HCT116 (cell line): Measurements from ENCODE around the gene MMS22L. TPM values are rescaled to one million over a fixed set of nuclear protein-coding genes. Genes with fewer than 3 reads are reported as not detected.

Experiments used
- ATAC-seq: fragments of 200-7000 bp; cut with Tn5 transposase; 2 replicates; pipeline ENCODE4 v1.9.1; 2020; ENCODE audit warnings: mild to moderate bottlenecking, moderate library complexity
- BruUV-seq: library from RNA; stranded (reverse); fragments of 400-500 nt; replicated peaks from 2 replicates; lab custom pipeline; 2021; lab: Mats Ljungman, UMichigan
- CTCF ChIA-PET: fragments of 300-600 bp; sonication (Branson Sonifier 250); formaldehyde crosslinking; loops from one replicate; lab custom pipeline; 2021; ENCODE audit warnings: antibody characterized with exemption; lab: Charles Lee
- POLR2A ChIA-PET: fragments of 300-600, 350-600 bp; sonication (Branson Sonifier 250); formaldehyde crosslinking; loops from one replicate; lab custom pipeline; 2021; ENCODE audit warnings: antibody characterized with exemption; lab: Charles Lee
- RAD21 ChIA-PET, 2 experiments: fragments of 300-600 bp; sonication (Branson Sonifier 250); formaldehyde crosslinking; loops; one replicate each; lab custom pipeline; 2023; ENCODE audit warnings: low total read pairs in 2 of 2; ENCODE audit not compliant: uncharacterized antibody in 2 of 2, unreplicated experiment in 2 of 2, low non-redundant PET in 1 of 2; lab: Charles Lee
- DNase-seq: peaks from one replicate; pipeline ENCODE4 v3.0.0-alpha.2; 2010; ENCODE audit warnings: low read depth, low spot score
- H2AFZ ChIP-seq: fragments of 200-600 bp; shearing (Covaris generic), sonication (generic); 2 replicates; pipeline ENCODE4 v1.6.1; 2017; ENCODE audit warnings: low read depth, mixed run types, mixed read lengths, antibody characterized with exemption, low read length; ENCODE audit not compliant: poor library complexity, severe bottlenecking
- H3K27ac ChIP-seq: 2 replicates; pipeline ENCODE4 v1.5.1; 2012; ENCODE audit warnings: low read depth, low read length
- H3K27me3 ChIP-seq: fragments of 200-600 bp; sonication (generic); 2 replicates; pipeline ENCODE4 v1.6.1; 2016; ENCODE audit warnings: mixed run types, low read length, mixed read lengths; ENCODE audit not compliant: insufficient read depth
- H3K36me3 ChIP-seq, 2 experiments: fragments of 200-500 bp in 1 of 2; fragments of 200-600 bp in 1 of 2; sonication (Bioruptor generic) in 1 of 2; sonication (generic) in 1 of 2; 2 replicates each; pipeline versions ENCODE4 v1.5.1 to v1.6.1; 2014 to 2016; ENCODE audit warnings: low read length in 2 of 2, inconsistent platforms in 1 of 2, mixed read lengths in 1 of 2, mixed run types in 1 of 2; ENCODE audit not compliant: insufficient read depth in 2 of 2, control insufficient read depth in 1 of 2
- H3K4me1 ChIP-seq, 2 experiments: fragments of 200-600 bp in 1 of 2; sonication (generic) in 1 of 2; 2 replicates each; pipeline versions ENCODE4 v1.5.1 to v1.6.1; 2012 to 2017; ENCODE audit warnings: low read length in 2 of 2, inconsistent platforms in 1 of 2, mild to moderate bottlenecking in 1 of 2, mixed read lengths in 1 of 2, mixed run types in 1 of 2, moderate library complexity in 1 of 2; ENCODE audit not compliant: insufficient read depth in 2 of 2, control insufficient read depth in 1 of 2
- H3K4me2 ChIP-seq: fragments of 200-600 bp; sonication (generic); 2 replicates; pipeline ENCODE4 v1.6.1; 2017; ENCODE audit warnings: mixed run types, low read length, mixed read lengths
- H3K4me3 ChIP-seq, 2 experiments: fragments of 200-600 bp in 1 of 2; sonication (generic) in 1 of 2; replicated peaks in 1 of 2; 2 replicates each; pipeline ENCODE4 v1.5.1; 2011 to 2016; ENCODE audit warnings: low read length in 2 of 2, control low read depth in 1 of 2, low read depth in 1 of 2, mild to moderate bottlenecking in 1 of 2, mixed read lengths in 1 of 2, mixed run types in 1 of 2
- H3K79me2 ChIP-seq: fragments of 200-600 bp; sonication (generic); 2 replicates; pipeline ENCODE4 v1.6.1; 2017; ENCODE audit warnings: mild to moderate bottlenecking, mixed run types, low read length, moderate library complexity, mixed read lengths; ENCODE audit not compliant: insufficient read depth
- H3K9ac ChIP-seq: fragments of 200-600 bp; sonication (generic); 2 replicates; pipeline ENCODE4 v1.6.1; 2016; ENCODE audit warnings: low read length, mixed read lengths
- H3K9me2 ChIP-seq: fragments of 200-600 bp; sonication (generic), shearing (Covaris generic); 2 replicates; pipeline ENCODE4 v1.6.1; 2017; ENCODE audit warnings: mixed run types, mild to moderate bottlenecking, moderate library complexity; ENCODE audit not compliant: insufficient read depth
- H3K9me3 ChIP-seq, 2 experiments: fragments of 200-500 bp in 1 of 2; fragments of 200-600 bp in 1 of 2; sonication (Bioruptor generic) in 1 of 2; sonication (generic) in 1 of 2; 2 replicates each; pipeline ENCODE4 v1.6.1; 2014 to 2017; ENCODE audit warnings: low read length in 2 of 2, mixed read lengths in 2 of 2, inconsistent platforms in 1 of 2, low read depth in 1 of 2, mild to moderate bottlenecking in 1 of 2, mixed run types in 1 of 2, moderate library complexity in 1 of 2; ENCODE audit not compliant: control insufficient read depth in 1 of 2, insufficient read depth in 1 of 2
- H4K20me1 ChIP-seq: fragments of 200-600 bp; sonication (generic), shearing (Covaris generic); 2 replicates; pipeline ENCODE4 v1.6.1; 2017; ENCODE audit warnings: mixed run types, mild to moderate bottlenecking, moderate library complexity; ENCODE audit not compliant: insufficient read depth
- CBX3 ChIP-seq: IDR thresholded peaks from 2 replicates; pipeline ENCODE4 v1.6.1; 2012; ENCODE audit warnings: low read depth
- CEBPB ChIP-seq: IDR thresholded peaks from 2 replicates; pipeline ENCODE4 v1.6.1; 2012; ENCODE audit warnings: low read depth
- EGR1 ChIP-seq: IDR thresholded peaks from 2 replicates; pipeline ENCODE4 v1.6.1; 2012; ENCODE audit warnings: low read depth
- EZH2 ChIP-seq: fragments of 200-600 bp; sonication (generic); IDR thresholded peaks from 2 replicates; pipeline ENCODE4 v1.6.1; 2017; ENCODE audit warnings: antibody characterized with exemption, mixed run types
- FOSL1 ChIP-seq: IDR thresholded peaks from 2 replicates; pipeline ENCODE4 v1.6.1; 2012; ENCODE audit warnings: low read depth
- JUND ChIP-seq: IDR thresholded peaks from 2 replicates; pipeline ENCODE4 v1.6.1; 2012
- MAX ChIP-seq: IDR thresholded peaks from 2 replicates; pipeline ENCODE4 v1.6.1; 2012
- POLR2A ChIP-seq: IDR thresholded peaks from 2 replicates; pipeline ENCODE4 v1.7.0; 2011; ENCODE audit warnings: borderline replicate concordance; ENCODE audit not compliant: insufficient read depth, insufficient read length; ENCODE audit errors: extremely low read depth
- POLR2AphosphoS5 ChIP-seq: IDR thresholded peaks from 2 replicates; pipeline ENCODE4 v1.6.1; 2011; ENCODE audit warnings: mild to moderate bottlenecking, low read depth, low read length, moderate library complexity
- RAD21 ChIP-seq: IDR thresholded peaks from 2 replicates; pipeline ENCODE4 v1.6.1; 2012; ENCODE audit warnings: low read depth, mild to moderate bottlenecking
- SIN3A ChIP-seq: IDR thresholded peaks from 2 replicates; pipeline ENCODE4 v1.6.1; 2012; ENCODE audit warnings: low read depth
- SP1 ChIP-seq: IDR thresholded peaks from 2 replicates; pipeline ENCODE4 v1.6.1; 2012; ENCODE audit warnings: low read depth
- SRF ChIP-seq: IDR thresholded peaks from 2 replicates; pipeline ENCODE4 v1.6.1; 2012; ENCODE audit warnings: low read depth
- YY1 ChIP-seq: IDR thresholded peaks from 2 replicates; pipeline ENCODE4 v1.6.1; 2011; ENCODE audit warnings: low read length, low read depth, moderate library complexity, mild to moderate bottlenecking; ENCODE audit not compliant: insufficient replicate concordance; ENCODE audit errors: extremely low read depth
- ZFX ChIP-seq: fragments of 450-650 bp; IDR thresholded peaks from 2 replicates; pipeline ENCODE4 v1.6.1; 2017
- ZNF274 ChIP-seq: fragments of 200-500 bp; sonication (Bioruptor generic); IDR thresholded peaks from 2 replicates; pipeline ENCODE4 v1.6.1; 2014; ENCODE audit warnings: mild to moderate bottlenecking, low read depth, low read length, inconsistent platforms
- intact Hi-C: fragments of 100-400 bp; cut with micrococcal nuclease; formaldehyde crosslinking; loops from 2 replicates; pipeline ENCODE4 v1.10.0; 2022
- total RNA-seq: library from RNA; stranded (reverse); gene quantifications from one replicate; pipeline ENCODE4 v1.2.1, GENCODE V29; 2021; ENCODE audit not compliant: unreplicated experiment
- TF ChIP-seq, protein P1 (sequence below): IDR thresholded peaks from 2 replicates; pipeline ENCODE4 v1.6.1; 2012; ENCODE audit warnings: low read depth
- TF ChIP-seq, protein P2 (sequence below): IDR thresholded peaks from 2 replicates; pipeline ENCODE4 v1.6.1; 2012
- TF ChIP-seq, protein P3 (sequence below), 3 experiments: fragments of 200-600 bp in 1 of 3; sonication (generic) in 1 of 3; IDR thresholded peaks in 2 of 3; conservative IDR thresholded peaks in 1 of 3; 2 replicates each; pipeline ENCODE4 v1.5.1; 2012 to 2017; ENCODE audit warnings: low read depth in 2 of 3, low read length in 2 of 3, antibody characterized with exemption in 1 of 3, borderline replicate concordance in 1 of 3, control low read depth in 1 of 3, mild to moderate bottlenecking in 1 of 3, mixed read lengths in 1 of 3, mixed run types in 1 of 3, moderate library complexity in 1 of 3; ENCODE audit not compliant: insufficient read depth in 1 of 3
- TF ChIP-seq, protein P4 (sequence below): IDR thresholded peaks from 2 replicates; pipeline ENCODE4 v1.6.1; 2011; ENCODE audit warnings: mild to moderate bottlenecking, low read length, moderate library complexity; ENCODE audit not compliant: insufficient replicate concordance; ENCODE audit errors: extremely low read depth

MMS22L gene
- total RNA-seq, 1 experiment from 2014 or later: 44.1 TPM

- DNase-seq (no peak), ATAC-seq (no peak)
- intact Hi-C loops: no loop called here
- H2AFZ ChIP-seq: no peak overlapping the region
- no peaks in the 10 kb centered on the region for H3K27me3 ChIP-seq
- BruUV-seq: no TSS peak
- H3K27ac ChIP-seq: no peak overlapping the region
- no peaks in the 10 kb centered on the region for H3K9me3 ChIP-seq
- ChIA-PET POLR2A (no interaction called here), CTCF (no interaction called here), RAD21 (no interaction called here)
- H3K79me2 ChIP-seq: no peaks in the 10 kb centered on the region
- no peak overlapping the region for H3K9ac ChIP-seq
- TF ChIP-seq YY1 (no peak), POLR2A (no peak), ZNF274 (no peak), MAX (no peak), RAD21 (no peak), EGR1 (no peak), SRF (no peak), JUND (no peak), POLR2AphosphoS5 (no peak), SIN3A (no peak), ZFX (no peak), SP1 (no peak), EZH2 (no peak), CBX3 (no peak), CEBPB (no peak), FOSL1 (no peak)
- TF ChIP-seq, protein P1, sequence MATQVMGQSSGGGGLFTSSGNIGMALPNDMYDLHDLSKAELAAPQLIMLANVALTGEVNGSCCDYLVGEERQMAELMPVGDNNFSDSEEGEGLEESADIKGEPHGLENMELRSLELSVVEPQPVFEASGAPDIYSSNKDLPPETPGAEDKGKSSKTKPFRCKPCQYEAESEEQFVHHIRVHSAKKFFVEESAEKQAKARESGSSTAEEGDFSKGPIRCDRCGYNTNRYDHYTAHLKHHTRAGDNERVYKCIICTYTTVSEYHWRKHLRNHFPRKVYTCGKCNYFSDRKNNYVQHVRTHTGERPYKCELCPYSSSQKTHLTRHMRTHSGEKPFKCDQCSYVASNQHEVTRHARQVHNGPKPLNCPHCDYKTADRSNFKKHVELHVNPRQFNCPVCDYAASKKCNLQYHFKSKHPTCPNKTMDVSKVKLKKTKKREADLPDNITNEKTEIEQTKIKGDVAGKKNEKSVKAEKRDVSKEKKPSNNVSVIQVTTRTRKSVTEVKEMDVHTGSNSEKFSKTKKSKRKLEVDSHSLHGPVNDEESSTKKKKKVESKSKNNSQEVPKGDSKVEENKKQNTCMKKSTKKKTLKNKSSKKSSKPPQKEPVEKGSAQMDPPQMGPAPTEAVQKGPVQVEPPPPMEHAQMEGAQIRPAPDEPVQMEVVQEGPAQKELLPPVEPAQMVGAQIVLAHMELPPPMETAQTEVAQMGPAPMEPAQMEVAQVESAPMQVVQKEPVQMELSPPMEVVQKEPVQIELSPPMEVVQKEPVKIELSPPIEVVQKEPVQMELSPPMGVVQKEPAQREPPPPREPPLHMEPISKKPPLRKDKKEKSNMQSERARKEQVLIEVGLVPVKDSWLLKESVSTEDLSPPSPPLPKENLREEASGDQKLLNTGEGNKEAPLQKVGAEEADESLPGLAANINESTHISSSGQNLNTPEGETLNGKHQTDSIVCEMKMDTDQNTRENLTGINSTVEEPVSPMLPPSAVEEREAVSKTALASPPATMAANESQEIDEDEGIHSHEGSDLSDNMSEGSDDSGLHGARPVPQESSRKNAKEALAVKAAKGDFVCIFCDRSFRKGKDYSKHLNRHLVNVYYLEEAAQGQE: no peak
- TF ChIP-seq, protein P2, sequence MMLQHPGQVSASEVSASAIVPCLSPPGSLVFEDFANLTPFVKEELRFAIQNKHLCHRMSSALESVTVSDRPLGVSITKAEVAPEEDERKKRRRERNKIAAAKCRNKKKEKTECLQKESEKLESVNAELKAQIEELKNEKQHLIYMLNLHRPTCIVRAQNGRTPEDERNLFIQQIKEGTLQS: no peak
- TF ChIP-seq, protein P3, sequence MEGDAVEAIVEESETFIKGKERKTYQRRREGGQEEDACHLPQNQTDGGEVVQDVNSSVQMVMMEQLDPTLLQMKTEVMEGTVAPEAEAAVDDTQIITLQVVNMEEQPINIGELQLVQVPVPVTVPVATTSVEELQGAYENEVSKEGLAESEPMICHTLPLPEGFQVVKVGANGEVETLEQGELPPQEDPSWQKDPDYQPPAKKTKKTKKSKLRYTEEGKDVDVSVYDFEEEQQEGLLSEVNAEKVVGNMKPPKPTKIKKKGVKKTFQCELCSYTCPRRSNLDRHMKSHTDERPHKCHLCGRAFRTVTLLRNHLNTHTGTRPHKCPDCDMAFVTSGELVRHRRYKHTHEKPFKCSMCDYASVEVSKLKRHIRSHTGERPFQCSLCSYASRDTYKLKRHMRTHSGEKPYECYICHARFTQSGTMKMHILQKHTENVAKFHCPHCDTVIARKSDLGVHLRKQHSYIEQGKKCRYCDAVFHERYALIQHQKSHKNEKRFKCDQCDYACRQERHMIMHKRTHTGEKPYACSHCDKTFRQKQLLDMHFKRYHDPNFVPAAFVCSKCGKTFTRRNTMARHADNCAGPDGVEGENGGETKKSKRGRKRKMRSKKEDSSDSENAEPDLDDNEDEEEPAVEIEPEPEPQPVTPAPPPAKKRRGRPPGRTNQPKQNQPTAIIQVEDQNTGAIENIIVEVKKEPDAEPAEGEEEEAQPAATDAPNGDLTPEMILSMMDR (IDR thresholded peaks at IDR 0.05 in 2 of 3, conservative IDR thresholded peaks at IDR 0.05 in 1 of 3; ENCODE audit: borderline replicate concordance in 1 of 3, insufficient read depth in 1 of 3, low read depth in 2 of 3, low read length in 2 of 3): no peak
- TF ChIP-seq, protein P4, sequence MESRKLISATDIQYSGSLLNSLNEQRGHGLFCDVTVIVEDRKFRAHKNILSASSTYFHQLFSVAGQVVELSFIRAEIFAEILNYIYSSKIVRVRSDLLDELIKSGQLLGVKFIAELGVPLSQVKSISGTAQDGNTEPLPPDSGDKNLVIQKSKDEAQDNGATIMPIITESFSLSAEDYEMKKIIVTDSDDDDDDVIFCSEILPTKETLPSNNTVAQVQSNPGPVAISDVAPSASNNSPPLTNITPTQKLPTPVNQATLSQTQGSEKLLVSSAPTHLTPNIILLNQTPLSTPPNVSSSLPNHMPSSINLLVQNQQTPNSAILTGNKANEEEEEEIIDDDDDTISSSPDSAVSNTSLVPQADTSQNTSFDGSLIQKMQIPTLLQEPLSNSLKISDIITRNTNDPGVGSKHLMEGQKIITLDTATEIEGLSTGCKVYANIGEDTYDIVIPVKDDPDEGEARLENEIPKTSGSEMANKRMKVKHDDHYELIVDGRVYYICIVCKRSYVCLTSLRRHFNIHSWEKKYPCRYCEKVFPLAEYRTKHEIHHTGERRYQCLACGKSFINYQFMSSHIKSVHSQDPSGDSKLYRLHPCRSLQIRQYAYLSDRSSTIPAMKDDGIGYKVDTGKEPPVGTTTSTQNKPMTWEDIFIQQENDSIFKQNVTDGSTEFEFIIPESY: no peak
- no peaks in the 10 kb centered on the region for H3K4me1 ChIP-seq
- no peaks in the 10 kb centered on the region for H4K20me1 ChIP-seq
- H3K9me2 ChIP-seq: no peaks in the 10 kb centered on the region
- H3K4me2 ChIP-seq: no peak overlapping the region
- H3K36me3 ChIP-seq: no peaks in the 10 kb centered on the region
- H3K4me3 ChIP-seq: no peak overlapping the region
Observed at GRCh38 chr6:97114645-97115044, 168.4 kb downstream of the MMS22L start.
